GM12878 (cell line): ENCODE results near the gene MICB. TPM values are rescaled to one million over a fixed set of nuclear protein-coding genes. Genes with fewer than 3 reads are reported as not detected.

ENCODE experiments used
- BMI1 ChIP-seq: fragments of 450-650 bp; IDR thresholded peaks from 2 replicates; pipeline ENCODE4 v1.6.1; 2016; ENCODE audit warnings: mild to moderate bottlenecking, moderate library complexity, borderline replicate concordance
- CEBPB ChIP-seq, 2 experiments: fragments of 150-350 bp in 1 of 2; IDR thresholded peaks; 2 replicates each; pipeline ENCODE4 v1.6.1; 2012 to 2014; ENCODE audit warnings: low read depth in 2 of 2, low read length in 2 of 2, borderline replicate concordance in 1 of 2, inconsistent platforms in 1 of 2
- CHD1 ChIP-seq: IDR thresholded peaks from 2 replicates; pipeline ENCODE4 v1.6.1; 2012; ENCODE audit warnings: low read depth, low read length, improper control_type of control experiment
- CHD2 ChIP-seq: IDR thresholded peaks from 2 replicates; pipeline ENCODE4 v1.6.1; 2011; ENCODE audit warnings: low read depth, low read length, improper control_type of control experiment, borderline replicate concordance
- HDAC2 ChIP-seq: fragments of 200-600 bp; sonication (generic); IDR thresholded peaks from 2 replicates; pipeline ENCODE4 v1.6.1; 2017
- IKZF1 ChIP-seq: fragments of 450-650 bp; conservative IDR thresholded peaks from 2 replicates; pipeline ENCODE4 v1.6.1; 2017; ENCODE audit warnings: antibody characterized with exemption, mild to moderate bottlenecking
- JUNB ChIP-seq: IDR thresholded peaks from 2 replicates; pipeline ENCODE4 v1.6.1; 2016; ENCODE audit warnings: antibody characterized with exemption, mild to moderate bottlenecking
- KAT2A ChIP-seq: conservative IDR thresholded peaks from 2 replicates; pipeline ENCODE4 v1.6.1; 2011; ENCODE audit warnings: low read depth, low read length; ENCODE audit not compliant: control insufficient read depth
- KDM1A ChIP-seq: fragments of 200-600 bp; sonication (generic); IDR thresholded peaks from 2 replicates; pipeline ENCODE4 v1.6.1; 2016; ENCODE audit warnings: borderline replicate concordance
- MEF2B ChIP-seq: fragments of 450-650 bp; IDR thresholded peaks from 2 replicates; pipeline ENCODE4 v1.6.1; 2018; ENCODE audit warnings: mild to moderate bottlenecking, moderate library complexity; ENCODE audit not compliant: partially characterized antibody, poor library complexity, severe bottlenecking
- MYC ChIP-seq: IDR thresholded peaks from 2 replicates; pipeline ENCODE4 v1.6.1; 2011; ENCODE audit warnings: mild to moderate bottlenecking, low read length, moderate library complexity, inconsistent platforms; ENCODE audit not compliant: insufficient read depth, insufficient replicate concordance, insufficient read length, severe bottlenecking
- NFYA ChIP-seq: IDR thresholded peaks from 2 replicates; pipeline ENCODE4 v1.6.1; 2011; ENCODE audit warnings: low read depth, mild to moderate bottlenecking, low read length, improper control_type of control experiment, borderline replicate concordance
- NR2C1 ChIP-seq: fragments of 450-650 bp; IDR thresholded peaks from 2 replicates; pipeline ENCODE4 v1.6.1; 2017; ENCODE audit warnings: antibody characterized with exemption, mild to moderate bottlenecking, moderate library complexity
- PAX8 ChIP-seq: fragments of 450-650 bp; IDR thresholded peaks from 2 replicates; pipeline ENCODE4 v1.6.1; 2017; ENCODE audit warnings: mild to moderate bottlenecking, moderate library complexity
- POLR2A ChIP-seq: IDR thresholded peaks from 2 replicates; pipeline ENCODE4 v1.6.1; 2011; ENCODE audit warnings: low read depth, mild to moderate bottlenecking, low read length
- RAD51 ChIP-seq: fragments of 450-650 bp; IDR thresholded peaks from 2 replicates; pipeline ENCODE4 v1.6.1; 2016; ENCODE audit warnings: moderate library complexity, mild to moderate bottlenecking, inconsistent platforms
- RFX5 ChIP-seq: IDR thresholded peaks from 2 replicates; pipeline ENCODE4 v1.6.1; 2011; ENCODE audit warnings: low read depth, low read length, improper control_type of control experiment
- SMARCA5 ChIP-seq: fragments of 450-650 bp; IDR thresholded peaks from 2 replicates; pipeline ENCODE4 v1.6.1; 2017; ENCODE audit warnings: mild to moderate bottlenecking
- SUPT20H ChIP-seq: IDR thresholded peaks from 2 replicates; pipeline ENCODE4 v1.6.1; 2011; ENCODE audit warnings: low read depth, mild to moderate bottlenecking, low read length, moderate library complexity, borderline replicate concordance; ENCODE audit not compliant: control insufficient read depth
- TBL1XR1 ChIP-seq: IDR thresholded peaks from 2 replicates; pipeline ENCODE4 v1.6.1; 2012; ENCODE audit warnings: low read depth, low read length, improper control_type of control experiment
- WRNIP1 ChIP-seq: IDR thresholded peaks from 2 replicates; pipeline ENCODE4 v1.6.1; 2011; ENCODE audit warnings: low read depth, low read length, improper control_type of control experiment, borderline replicate concordance
- ZNF217 ChIP-seq: fragments of 450-650 bp; IDR thresholded peaks from 2 replicates; pipeline ENCODE4 v1.6.1; 2017; ENCODE audit warnings: antibody characterized with exemption, mild to moderate bottlenecking
- polyA plus RNA-seq, 11 experiments: library from polyadenylated mRNA; depleted of rRNA in 4 of 11; unstranded in 6 of 11; stranded (reverse) in 5 of 11; fragments of >200 nt; fragmentation: Nextera tagmentation in 4 of 11; fragmentation: Illumina TruSeq in 1 of 11; extraction: Ambion mirVana in 4 of 11; extraction: Trizol in 1 of 11; gene quantifications; 1 replicate in 1 of 11; 2 replicates in 10 of 11; pipeline versions ENCODE4 v1.2.1 to v1.2.3, GENCODE V29; 2011 to 2016; ENCODE audit warnings: inconsistent platforms in 2 of 11, missing spikeins in 2 of 11, low read depth in 1 of 11
- total RNA-seq, 4 experiments: library from RNA; depleted of rRNA in 3 of 4; stranded (reverse); fragments of >200 nt in 3 of 4; fragmentation: Illumina TruSeq in 1 of 4; extraction: Trizol in 1 of 4; gene quantifications; 2 replicates each; pipeline versions ENCODE4 v1.2.1 to v1.2.3, GENCODE V29; 2013 to 2021
- TF ChIP-seq, protein P1 (sequence below): IDR thresholded peaks from 2 replicates; pipeline ENCODE4 v1.6.1; 2012; ENCODE audit warnings: low read depth, low read length, improper control_type of control experiment
- TF ChIP-seq, protein P2 (sequence below): fragments of 450-650 bp; IDR thresholded peaks from 2 replicates; pipeline ENCODE4 v1.6.1; 2016; ENCODE audit warnings: mild to moderate bottlenecking
- TF ChIP-seq, protein P3 (sequence below): IDR thresholded peaks from 2 replicates; pipeline ENCODE4 v1.6.1; 2011; ENCODE audit warnings: borderline replicate concordance, low read depth, mild to moderate bottlenecking, moderate library complexity, mixed read lengths, low read length; ENCODE audit not compliant: insufficient read depth; ENCODE audit errors: extremely low read length
- TF ChIP-seq, protein P4 (sequence below): fragments of 450-650 bp; IDR thresholded peaks from 2 replicates; pipeline ENCODE4 v1.6.1; 2017; ENCODE audit warnings: borderline replicate concordance
- TF ChIP-seq, protein P5 (sequence below): IDR thresholded peaks from 2 replicates; pipeline ENCODE4 v1.6.1; 2012; ENCODE audit warnings: low read depth, low read length, improper control_type of control experiment

The MICB gene
- total and polyA plus RNA-seq, 10 of the 15 experiments (the other 5 are each of a cell fraction or from before 2014, with no cell fraction given): 9.0 to 37.1 (median 17.8) TPM

DNA sequence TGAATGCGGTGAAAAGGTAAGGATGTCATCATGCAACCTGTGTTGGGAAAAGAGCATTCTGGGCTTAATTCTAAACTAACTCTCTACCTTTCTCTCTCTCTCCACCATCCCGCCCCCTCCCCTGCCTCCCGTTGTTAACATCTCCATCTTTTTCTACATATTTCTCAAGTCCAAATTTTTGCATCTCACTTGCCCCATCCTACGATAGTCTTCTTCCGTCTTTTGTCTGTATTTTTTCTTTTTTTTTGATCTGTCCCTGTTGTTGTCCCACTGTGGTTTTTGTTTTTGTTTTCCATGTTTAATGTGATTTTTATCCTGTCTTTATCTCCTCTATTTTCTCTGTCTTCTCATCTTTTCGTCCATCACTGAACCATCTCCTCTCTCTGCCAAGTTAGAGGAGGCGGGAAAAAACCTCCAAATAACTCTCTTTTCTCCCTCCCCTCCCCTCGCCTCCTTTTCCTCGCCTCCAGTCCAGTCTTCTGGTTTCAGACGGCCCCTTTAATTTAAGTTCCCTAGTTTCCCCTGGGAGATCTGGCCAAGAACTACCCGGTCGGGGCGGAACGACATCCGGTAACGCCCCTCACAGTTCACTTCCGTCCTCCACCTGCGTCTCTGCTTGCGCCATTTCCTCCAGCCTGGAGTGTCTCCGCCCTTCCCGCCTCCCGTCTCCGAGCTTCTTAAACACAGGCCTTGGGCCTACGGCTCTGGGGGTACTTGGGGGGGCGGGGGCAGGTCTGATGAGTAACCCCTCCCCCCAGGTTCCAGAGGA, 49.2 kb downstream of the MICB start, which contains the start of gene NFKBIL1 (continued):
- TF ChIP-seq, protein P1, sequence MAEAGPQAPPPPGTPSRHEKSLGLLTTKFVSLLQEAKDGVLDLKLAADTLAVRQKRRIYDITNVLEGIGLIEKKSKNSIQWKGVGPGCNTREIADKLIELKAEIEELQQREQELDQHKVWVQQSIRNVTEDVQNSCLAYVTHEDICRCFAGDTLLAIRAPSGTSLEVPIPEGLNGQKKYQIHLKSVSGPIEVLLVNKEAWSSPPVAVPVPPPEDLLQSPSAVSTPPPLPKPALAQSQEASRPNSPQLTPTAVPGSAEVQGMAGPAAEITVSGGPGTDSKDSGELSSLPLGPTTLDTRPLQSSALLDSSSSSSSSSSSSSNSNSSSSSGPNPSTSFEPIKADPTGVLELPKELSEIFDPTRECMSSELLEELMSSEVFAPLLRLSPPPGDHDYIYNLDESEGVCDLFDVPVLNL: peak; percentile 53; the same call in 1 of the 2 replicates
- TF ChIP-seq, protein P2, sequence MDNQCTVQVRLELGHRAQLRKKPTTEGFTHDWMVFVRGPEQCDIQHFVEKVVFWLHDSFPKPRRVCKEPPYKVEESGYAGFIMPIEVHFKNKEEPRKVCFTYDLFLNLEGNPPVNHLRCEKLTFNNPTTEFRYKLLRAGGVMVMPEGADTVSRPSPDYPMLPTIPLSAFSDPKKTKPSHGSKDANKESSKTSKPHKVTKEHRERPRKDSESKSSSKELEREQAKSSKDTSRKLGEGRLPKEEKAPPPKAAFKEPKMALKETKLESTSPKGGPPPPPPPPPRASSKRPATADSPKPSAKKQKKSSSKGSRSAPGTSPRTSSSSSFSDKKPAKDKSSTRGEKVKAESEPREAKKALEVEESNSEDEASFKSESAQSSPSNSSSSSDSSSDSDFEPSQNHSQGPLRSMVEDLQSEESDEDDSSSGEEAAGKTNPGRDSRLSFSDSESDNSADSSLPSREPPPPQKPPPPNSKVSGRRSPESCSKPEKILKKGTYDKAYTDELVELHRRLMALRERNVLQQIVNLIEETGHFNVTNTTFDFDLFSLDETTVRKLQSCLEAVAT: no peak; the same call in 1 of the 2 replicates
- no peak for TF ChIP-seq HDAC2
- no peak for TF ChIP-seq CHD1
- no peak for TF ChIP-seq MYC
- no peak for TF ChIP-seq ZNF217
- no peak for TF ChIP-seq KAT2A
- TF ChIP-seq, protein P3, sequence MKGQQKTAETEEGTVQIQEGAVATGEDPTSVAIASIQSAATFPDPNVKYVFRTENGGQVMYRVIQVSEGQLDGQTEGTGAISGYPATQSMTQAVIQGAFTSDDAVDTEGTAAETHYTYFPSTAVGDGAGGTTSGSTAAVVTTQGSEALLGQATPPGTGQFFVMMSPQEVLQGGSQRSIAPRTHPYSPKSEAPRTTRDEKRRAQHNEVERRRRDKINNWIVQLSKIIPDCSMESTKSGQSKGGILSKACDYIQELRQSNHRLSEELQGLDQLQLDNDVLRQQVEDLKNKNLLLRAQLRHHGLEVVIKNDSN: no peak
- TF ChIP-seq CEBPB (IDR thresholded peaks at IDR 0.05; ENCODE audit: borderline replicate concordance in 1 of 2, low read depth in 2 of 2, low read length in 2 of 2): 0 out of 4 replicates have a peak, but pooled peaks of 1 of the 2 experiments have one; percentile 11
- TF ChIP-seq SUPT20H: no peak
- TF ChIP-seq IKZF1: peak; percentile 62
- no peak for TF ChIP-seq PAX8
- TF ChIP-seq TBL1XR1: peak; percentile 53; the same call in 1 of the 2 replicates
- peak; percentile 69 for TF ChIP-seq POLR2A
- TF ChIP-seq CHD2: peak; percentile 39; the same call in 1 of the 2 replicates
- TF ChIP-seq RAD51: no peak
- TF ChIP-seq, protein P4, sequence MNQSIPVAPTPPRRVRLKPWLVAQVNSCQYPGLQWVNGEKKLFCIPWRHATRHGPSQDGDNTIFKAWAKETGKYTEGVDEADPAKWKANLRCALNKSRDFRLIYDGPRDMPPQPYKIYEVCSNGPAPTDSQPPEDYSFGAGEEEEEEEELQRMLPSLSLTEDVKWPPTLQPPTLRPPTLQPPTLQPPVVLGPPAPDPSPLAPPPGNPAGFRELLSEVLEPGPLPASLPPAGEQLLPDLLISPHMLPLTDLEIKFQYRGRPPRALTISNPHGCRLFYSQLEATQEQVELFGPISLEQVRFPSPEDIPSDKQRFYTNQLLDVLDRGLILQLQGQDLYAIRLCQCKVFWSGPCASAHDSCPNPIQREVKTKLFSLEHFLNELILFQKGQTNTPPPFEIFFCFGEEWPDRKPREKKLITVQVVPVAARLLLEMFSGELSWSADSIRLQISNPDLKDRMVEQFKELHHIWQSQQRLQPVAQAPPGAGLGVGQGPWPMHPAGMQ: no peak
- TF ChIP-seq RFX5: no peak
- no peak for TF ChIP-seq JUNB
- TF ChIP-seq BMI1: no peak
- TF ChIP-seq, protein P5, sequence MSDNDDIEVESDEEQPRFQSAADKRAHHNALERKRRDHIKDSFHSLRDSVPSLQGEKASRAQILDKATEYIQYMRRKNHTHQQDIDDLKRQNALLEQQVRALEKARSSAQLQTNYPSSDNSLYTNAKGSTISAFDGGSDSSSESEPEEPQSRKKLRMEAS: 0 out of 2 replicates have a peak, but pooled peaks have one; percentile 33
- TF ChIP-seq SMARCA5: no peak
- TF ChIP-seq WRNIP1: 0 out of 2 replicates have a peak, but pooled peaks have one; percentile 88
- TF ChIP-seq NFYA: no peak
- no peak for TF ChIP-seq KDM1A
- peak; percentile 90 for TF ChIP-seq NR2C1
- peak; percentile 96 for TF ChIP-seq MEF2B
